Upper lobe of left lung (tissue), 4 donors: Measurements from ENCODE around the gene ISM2.

ENCODE experiments used
- CTCF ChIP-seq, 6 experiments: fragments of 450-650 bp in 4 of 6; fragments of 200-600 bp in 2 of 6; sonication (generic) in 2 of 6; IDR thresholded peaks; one replicate each; pipeline ENCODE4 v1.5.1; 2016 to 2019; ENCODE audit warnings: antibody characterized with exemption in 6 of 6
- POLR2A ChIP-seq, 4 donors: fragments of 450-650 bp; IDR thresholded peaks; one replicate each; pipeline ENCODE4 v1.5.1; 2016 to 2017; ENCODE audit warnings: antibody characterized with exemption in 4 of 4, mild to moderate bottlenecking in 2 of 4
- POLR2AphosphoS5 ChIP-seq, 2 donors: sonication (generic); formaldehyde crosslinking; IDR thresholded peaks; one replicate each; pipeline ENCODE4 v1.5.1; 2017; ENCODE audit warnings: antibody characterized with exemption in 2 of 2

GRCh38 chr14:77473921-77474320 lies 24.7 kb downstream of the ISM2 start:
- TF ChIP-seq CTCF (IDR thresholded peaks at IDR 0.05), result no peak
- no peak for TF ChIP-seq POLR2AphosphoS5 (IDR thresholded peaks at IDR 0.05)
- no peak for TF ChIP-seq POLR2A (IDR thresholded peaks at IDR 0.05)
